ENCODE data around the gene AP4E1.
"Not testable (repeated sequence)": the region's sequence is repeated elsewhere in the genome, so short reads cannot be mapped to it uniquely, and the experiment has no call there.

Gene AP4E1

GRCh38 chr15:50904211-50904610 is 4.3 kb upstream of the AP4E1 start:
- DNase-seq (ENCODE audit: low read depth in 1 of 2, low spot score in 1 of 2), result no peak
- in situ Hi-C loops (cut with HindIII; ENCODE audit: low pct_unique_long_range_greater_than_20kb, low sequenced_read_pairs), result no loop called here
- TF ChIP-seq JUND (IDR thresholded peaks at IDR 0.05; ENCODE audit: low read depth), result no peak

- DNase-seq (ENCODE audit: low read depth in 1 of 2, low spot score in 1 of 2), result no peak
- no peak for TF ChIP-seq JUND (IDR thresholded peaks at IDR 0.05; ENCODE audit: low read depth)
- in situ Hi-C loops (cut with HindIII; ENCODE audit: low pct_unique_long_range_greater_than_20kb, low sequenced_read_pairs), result no loop called here
Observed at GRCh38 chr15:50905055-50905454, 3.4 kb upstream of the AP4E1 start.

GRCh38 chr15:50906954-50907600 is 1.4 kb upstream of the AP4E1 start:
- in situ Hi-C loops (cut with HindIII; ENCODE audit: low pct_unique_long_range_greater_than_20kb, low sequenced_read_pairs), result no loop called here
- DNase-seq (ENCODE audit: low read depth in 1 of 2, low spot score in 1 of 2), result peak; percentile 11 to 28
- no peak for TF ChIP-seq JUND (IDR thresholded peaks at IDR 0.05; ENCODE audit: low read depth)

- in situ Hi-C loops (cut with HindIII; ENCODE audit: low pct_unique_long_range_greater_than_20kb, low sequenced_read_pairs), result no loop called here
- no peak for TF ChIP-seq JUND (IDR thresholded peaks at IDR 0.05; ENCODE audit: low read depth)
- DNase-seq (ENCODE audit: low read depth in 1 of 2, low spot score in 1 of 2), result peak; percentile 18 to 48
Observed at GRCh38 chr15:50907601-50908208, 778 bp upstream of the AP4E1 start.

GRCh38 chr15:50909010-50909317 is 481 bp downstream of the AP4E1 start:
- in situ Hi-C loops (cut with HindIII; ENCODE audit: low pct_unique_long_range_greater_than_20kb, low sequenced_read_pairs), result no loop called here
- no peak for TF ChIP-seq JUND (IDR thresholded peaks at IDR 0.05; ENCODE audit: low read depth)
- DNase-seq (ENCODE audit: low read depth in 1 of 2, low spot score in 1 of 2), result no peak

GRCh38 chr15:50910426-50910795 is 1.9 kb downstream of the AP4E1 start:
- DNase-seq (ENCODE audit: low read depth in 1 of 2, low spot score in 1 of 2); in situ Hi-C loops (cut with HindIII; ENCODE audit: low pct_unique_long_range_greater_than_20kb, low sequenced_read_pairs): not testable (repeated sequence)

GRCh38 chr15:50911001-50911400 is 2.5 kb downstream of the AP4E1 start:
- DNase-seq (ENCODE audit: low read depth in 1 of 2, low spot score in 1 of 2), result peak in 1 of 2 experiments; percentile 3
- in situ Hi-C loops (cut with HindIII; ENCODE audit: low pct_unique_long_range_greater_than_20kb, low sequenced_read_pairs), result no loop called here
- TF ChIP-seq JUND (IDR thresholded peaks at IDR 0.05; ENCODE audit: low read depth), result no peak

GRCh38 chr15:50911621-50912020 is 3.1 kb downstream of the AP4E1 start:
- in situ Hi-C loops (cut with HindIII; ENCODE audit: low pct_unique_long_range_greater_than_20kb, low sequenced_read_pairs), result no loop called here
- no peak for DNase-seq (ENCODE audit: low read depth in 1 of 2, low spot score in 1 of 2)
- TF ChIP-seq JUND (IDR thresholded peaks at IDR 0.05; ENCODE audit: low read depth), result no peak

GRCh38 chr15:50916400-50916799 is 7.9 kb downstream of the AP4E1 start:
- TF ChIP-seq JUND (IDR thresholded peaks at IDR 0.05; ENCODE audit: low read depth), result no peak
- in situ Hi-C loops (cut with HindIII; ENCODE audit: low pct_unique_long_range_greater_than_20kb, low sequenced_read_pairs), result no loop called here
- DNase-seq (ENCODE audit: low read depth in 1 of 2, low spot score in 1 of 2), result no peak

- DNase-seq (ENCODE audit: low read depth in 1 of 2, low spot score in 1 of 2); in situ Hi-C loops (cut with HindIII; ENCODE audit: low pct_unique_long_range_greater_than_20kb, low sequenced_read_pairs): not testable (repeated sequence)
Observed at GRCh38 chr15:50919359-50919758, 10.9 kb downstream of the AP4E1 start.

- DNase-seq (ENCODE audit: low read depth in 1 of 2, low spot score in 1 of 2), result no peak
- no peak for TF ChIP-seq JUND (IDR thresholded peaks at IDR 0.05; ENCODE audit: low read depth)
- in situ Hi-C loops (cut with HindIII; ENCODE audit: low pct_unique_long_range_greater_than_20kb, low sequenced_read_pairs), result no loop called here
Observed at GRCh38 chr15:50925281-50925680, 16.8 kb downstream of the AP4E1 start.

GRCh38 chr15:50929062-50929461 is 20.6 kb downstream of the AP4E1 start:
- no peak for TF ChIP-seq JUND (IDR thresholded peaks at IDR 0.05; ENCODE audit: low read depth)
- DNase-seq (ENCODE audit: low read depth in 1 of 2, low spot score in 1 of 2), result no peak
- in situ Hi-C loops (cut with HindIII; ENCODE audit: low pct_unique_long_range_greater_than_20kb, low sequenced_read_pairs), result no loop called here

GRCh38 chr15:50930792-50931191 is 22.3 kb downstream of the AP4E1 start:
- no peak for DNase-seq (ENCODE audit: low read depth in 1 of 2, low spot score in 1 of 2)
- no peak for TF ChIP-seq JUND (IDR thresholded peaks at IDR 0.05; ENCODE audit: low read depth)
- in situ Hi-C loops (cut with HindIII; ENCODE audit: low pct_unique_long_range_greater_than_20kb, low sequenced_read_pairs), result no loop called here

- in situ Hi-C loops (cut with HindIII; ENCODE audit: low pct_unique_long_range_greater_than_20kb, low sequenced_read_pairs), result no loop called here
- DNase-seq (ENCODE audit: low read depth in 1 of 2, low spot score in 1 of 2), result no peak
Observed at GRCh38 chr15:50933341-50933740, 24.9 kb downstream of the AP4E1 start.

More at GRCh38 chr15:50933341-50933740, 24.9 kb downstream of the AP4E1 start:
- TF ChIP-seq JUND (IDR thresholded peaks at IDR 0.05; ENCODE audit: low read depth), result no peak

All from T47D (cell line).